ENCODE results near the gene B3GNT9.

DNA sequence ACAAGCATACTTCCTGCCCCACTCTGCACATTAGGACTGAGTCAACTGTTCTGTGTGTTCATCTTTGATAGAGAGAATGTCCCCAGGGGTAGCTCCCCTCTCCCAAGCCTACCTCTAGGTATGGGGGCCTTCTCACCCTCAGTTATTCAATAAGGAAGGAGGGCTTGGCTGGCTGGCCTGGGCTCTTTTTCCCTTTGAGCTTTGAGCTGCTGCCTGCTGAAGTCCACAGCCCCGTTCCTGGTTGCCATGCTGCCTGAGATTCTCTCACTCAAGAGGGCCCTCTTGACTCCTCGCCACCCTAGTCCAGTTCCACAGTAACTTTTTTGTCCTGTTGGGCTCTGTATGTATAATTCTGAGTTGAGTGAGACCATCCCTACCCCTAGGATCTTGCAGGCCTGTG, 5.1 kb downstream of the B3GNT9 start:
- TF ChIP-seq EZH2 (IDR thresholded peaks at IDR 0.05; ENCODE audit: insufficient read depth, poor library complexity, severe bottlenecking) (no peak), EZH2phosphoT487 (IDR thresholded peaks at IDR 0.05; ENCODE audit: insufficient read depth, low read depth) (no peak)
